Choroid plexus epithelial cell (primary cell): Measurements from ENCODE around the gene NHLRC2.

Source experiments
- DNase-seq: peaks from one replicate; pipeline ENCODE4 v3.0.0-alpha.2; 2010; ENCODE audit warnings: low read depth
- H3K4me3 ChIP-seq: 2 replicates; pipeline ENCODE4 v1.5.1; 2011; ENCODE audit warnings: low read depth, mild to moderate bottlenecking, control low read depth, low read length, moderate library complexity
- TF ChIP-seq, protein P1 (sequence below): conservative IDR thresholded peaks from 2 replicates; pipeline ENCODE4 v1.5.1; 2011; ENCODE audit warnings: low read depth, mild to moderate bottlenecking, control low read depth, inconsistent platforms, low read length, moderate library complexity

NHLRC2 gene

DNA sequence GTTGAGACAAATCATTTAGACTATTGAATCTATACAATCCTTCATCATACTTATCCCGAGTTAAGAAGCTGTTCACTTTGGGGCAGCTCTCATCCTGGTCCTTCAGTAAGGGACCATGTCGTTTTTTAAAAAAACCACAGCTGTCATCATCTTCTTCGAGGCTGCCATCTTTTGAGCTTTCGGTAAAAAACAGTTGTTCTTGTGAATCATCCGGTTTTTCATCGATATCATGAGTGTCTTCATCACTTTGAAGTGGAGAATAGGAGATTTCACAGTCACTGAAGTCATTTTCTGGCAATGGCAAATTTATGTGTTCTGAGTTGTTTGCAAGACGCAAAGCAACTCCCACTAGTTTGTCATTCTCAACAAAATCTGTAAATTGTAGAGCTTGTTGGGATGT, 4.5 kb upstream of the NHLRC2 start:
- no peak for DNase-seq
- H3K4me3 ChIP-seq, result no peak overlapping the region
- TF ChIP-seq, protein P1, sequence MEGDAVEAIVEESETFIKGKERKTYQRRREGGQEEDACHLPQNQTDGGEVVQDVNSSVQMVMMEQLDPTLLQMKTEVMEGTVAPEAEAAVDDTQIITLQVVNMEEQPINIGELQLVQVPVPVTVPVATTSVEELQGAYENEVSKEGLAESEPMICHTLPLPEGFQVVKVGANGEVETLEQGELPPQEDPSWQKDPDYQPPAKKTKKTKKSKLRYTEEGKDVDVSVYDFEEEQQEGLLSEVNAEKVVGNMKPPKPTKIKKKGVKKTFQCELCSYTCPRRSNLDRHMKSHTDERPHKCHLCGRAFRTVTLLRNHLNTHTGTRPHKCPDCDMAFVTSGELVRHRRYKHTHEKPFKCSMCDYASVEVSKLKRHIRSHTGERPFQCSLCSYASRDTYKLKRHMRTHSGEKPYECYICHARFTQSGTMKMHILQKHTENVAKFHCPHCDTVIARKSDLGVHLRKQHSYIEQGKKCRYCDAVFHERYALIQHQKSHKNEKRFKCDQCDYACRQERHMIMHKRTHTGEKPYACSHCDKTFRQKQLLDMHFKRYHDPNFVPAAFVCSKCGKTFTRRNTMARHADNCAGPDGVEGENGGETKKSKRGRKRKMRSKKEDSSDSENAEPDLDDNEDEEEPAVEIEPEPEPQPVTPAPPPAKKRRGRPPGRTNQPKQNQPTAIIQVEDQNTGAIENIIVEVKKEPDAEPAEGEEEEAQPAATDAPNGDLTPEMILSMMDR, result no peak

- DNase-seq, result no peak
- H3K4me3 ChIP-seq, result peak overlapping the region; percentile 87
- TF ChIP-seq, protein P1, result no peak
Measured at GRCh38 chr10:113853578-113854012, 866 bp upstream of the NHLRC2 start.

DNA sequence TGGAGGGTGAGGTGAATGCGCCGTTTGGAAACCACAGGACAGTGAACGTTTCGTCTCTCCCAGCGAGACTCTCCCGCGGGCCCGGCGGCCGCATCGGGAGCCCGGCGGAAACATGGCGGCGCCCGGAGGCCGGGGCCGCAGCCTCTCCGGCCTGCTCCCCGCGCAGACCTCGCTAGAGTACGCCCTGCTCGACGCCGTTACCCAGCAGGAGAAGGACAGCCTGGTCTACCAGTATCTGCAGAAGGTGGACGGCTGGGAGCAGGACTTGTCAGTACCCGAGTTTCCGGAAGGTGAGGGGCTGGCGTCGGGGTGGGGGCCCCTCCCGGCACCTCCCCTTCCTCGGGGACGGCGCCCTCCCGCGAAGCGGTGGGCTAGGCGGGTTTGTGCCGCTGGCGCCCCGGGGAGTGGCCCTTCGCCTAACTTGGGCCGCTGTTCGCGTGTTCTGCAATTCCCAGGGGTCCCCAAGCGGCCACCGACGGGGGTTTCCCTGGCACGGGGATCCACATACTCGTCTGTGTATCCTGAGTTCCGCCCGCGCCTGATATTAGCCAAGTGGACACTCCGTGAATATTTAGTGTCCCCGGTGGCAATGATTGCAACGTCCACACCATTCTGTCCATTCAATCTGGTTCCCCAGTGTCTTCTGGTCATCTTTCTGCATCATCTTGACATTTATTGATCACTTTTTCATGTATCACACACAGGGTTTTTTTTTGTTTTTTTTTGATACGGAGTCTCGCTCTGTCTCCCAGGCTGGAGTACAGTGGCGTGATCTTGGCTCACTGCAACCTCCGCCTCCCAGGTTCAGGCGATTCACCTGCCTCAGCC, 514 bp downstream of the NHLRC2 start:
- TF ChIP-seq, protein P1, result no peak
- peak; percentile 54 for DNase-seq
- peak overlapping the region; percentile 87 for H3K4me3 ChIP-seq

GRCh38 chr10:113856563-113856962, 2.1 kb downstream of the NHLRC2 start:
- no peak overlapping the region for H3K4me3 ChIP-seq
- DNase-seq, result no peak

GRCh38 chr10:113857210-113857609, 2.7 kb downstream of the NHLRC2 start:
- DNase-seq, result no peak
- TF ChIP-seq, protein P1, result no peak
- no peak overlapping the region for H3K4me3 ChIP-seq

More at GRCh38 chr10:113856563-113856962, 2.1 kb downstream of the NHLRC2 start:
- TF ChIP-seq, protein P1, result no peak

DNA sequence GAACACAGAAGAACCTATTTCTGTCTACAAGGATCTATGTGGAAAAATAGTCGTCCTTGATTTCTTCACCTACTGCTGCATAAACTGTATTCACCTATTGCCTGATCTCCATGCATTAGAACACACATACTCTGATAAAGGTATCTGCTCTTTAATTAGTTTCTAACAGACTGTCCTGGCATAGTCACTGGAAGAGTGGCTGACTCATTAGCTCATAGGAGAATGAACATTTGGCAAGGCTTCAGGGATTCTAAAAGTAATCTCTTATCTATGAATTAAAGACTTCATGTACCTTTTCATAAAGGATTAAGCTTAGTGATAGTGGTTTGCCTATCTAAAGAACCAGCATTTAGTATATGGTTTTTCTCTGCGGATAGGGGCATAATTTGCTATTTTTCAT, 4.1 kb downstream of the NHLRC2 start:
- H3K4me3 ChIP-seq, result no peak overlapping the region
- TF ChIP-seq, protein P1, result no peak
- DNase-seq, result peak; percentile 59

DNA sequence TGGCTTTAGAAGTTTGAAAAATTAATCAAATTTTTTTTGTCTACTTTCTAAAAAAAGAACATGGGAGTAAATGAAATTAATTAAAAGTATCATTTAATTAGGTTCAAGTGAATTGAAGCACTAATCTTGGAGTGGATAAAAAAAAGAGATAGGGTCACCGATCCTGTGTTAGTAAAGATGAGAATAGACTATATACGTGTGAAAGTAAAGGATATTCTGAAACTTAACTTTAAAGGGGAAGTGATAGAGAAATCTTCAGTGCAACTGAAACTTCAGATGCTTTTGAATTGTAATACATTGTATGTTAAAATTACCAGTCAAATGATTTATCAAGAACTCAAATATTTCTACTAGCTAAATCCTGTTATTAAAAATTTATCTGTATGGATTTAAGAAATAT, 4.8 kb downstream of the NHLRC2 start:
- H3K4me3 ChIP-seq, result no peak overlapping the region
- DNase-seq, result no peak
- TF ChIP-seq, protein P1, result no peak
